Nucleus accumbens (tissue), 56 donors: Measurements from ENCODE around the gene SNRNP35.
A peak's percentile ranks its signal among the peaks of the same experiment; 100 is the strongest.
"Not testable (repeated sequence)": the region's sequence is repeated elsewhere in the genome, so short reads cannot be mapped to it uniquely, and the experiment has no call there.

Experiments
- DNase-seq, 56 donors: peaks; one replicate each; lab custom pipeline; 2025; lab: John Stamatoyannopoulos, UW

SNRNP35 gene

DNA sequence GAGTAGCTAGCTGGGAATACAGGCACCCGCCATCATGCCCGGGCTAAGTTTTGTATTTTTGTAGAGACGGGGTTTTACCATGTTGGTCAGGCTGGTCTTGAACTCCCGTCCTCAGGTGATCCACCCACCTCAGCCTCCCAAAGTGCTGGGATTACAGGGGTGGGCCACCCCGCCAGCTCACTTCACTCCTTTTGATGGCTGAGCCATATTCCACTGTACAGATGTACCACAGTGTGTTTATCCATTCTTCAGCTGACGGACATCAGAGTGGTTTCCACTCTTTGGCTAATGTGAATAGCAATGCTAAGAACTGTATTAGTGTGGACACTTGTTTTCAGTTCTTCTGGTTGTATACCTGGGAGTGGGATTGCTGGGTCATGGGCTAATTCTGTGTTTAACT, 29.5 kb downstream of the SNRNP35 start:
- no peak for DNase-seq

DNA sequence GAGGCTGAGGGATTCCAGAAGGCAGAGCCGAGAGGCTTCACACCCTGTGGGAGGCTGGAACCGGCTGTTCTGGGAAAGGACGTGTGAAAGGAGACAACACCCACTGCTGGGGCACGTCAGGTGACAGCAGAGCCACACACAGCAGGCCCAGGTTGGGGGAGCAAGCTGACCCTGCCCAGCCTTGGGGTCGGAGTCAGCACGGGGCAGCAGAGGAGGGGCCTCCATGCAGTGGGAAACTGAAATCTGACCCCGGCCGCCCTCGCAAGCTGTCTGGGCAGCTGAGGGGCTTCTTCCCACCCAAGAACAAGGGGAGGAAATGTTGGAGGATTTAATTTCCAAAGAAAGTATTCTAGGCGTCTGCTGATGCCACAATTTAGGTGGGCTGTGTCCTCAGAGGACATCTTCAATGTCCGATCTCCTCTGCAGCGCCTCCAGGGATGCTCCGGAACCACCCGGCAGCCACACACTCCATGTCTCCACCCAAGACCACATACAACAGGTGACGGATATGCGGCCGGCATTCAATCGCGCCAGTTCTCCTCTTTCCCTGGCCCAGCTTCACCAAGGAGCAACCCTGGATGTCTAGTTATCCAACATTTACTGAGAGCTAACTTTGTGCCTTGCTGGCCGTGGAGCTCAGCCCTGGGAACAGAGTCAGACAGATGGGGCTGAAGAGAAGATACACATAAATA, 30.7 kb downstream of the SNRNP35 start:
- DNase-seq = no peak

DNA sequence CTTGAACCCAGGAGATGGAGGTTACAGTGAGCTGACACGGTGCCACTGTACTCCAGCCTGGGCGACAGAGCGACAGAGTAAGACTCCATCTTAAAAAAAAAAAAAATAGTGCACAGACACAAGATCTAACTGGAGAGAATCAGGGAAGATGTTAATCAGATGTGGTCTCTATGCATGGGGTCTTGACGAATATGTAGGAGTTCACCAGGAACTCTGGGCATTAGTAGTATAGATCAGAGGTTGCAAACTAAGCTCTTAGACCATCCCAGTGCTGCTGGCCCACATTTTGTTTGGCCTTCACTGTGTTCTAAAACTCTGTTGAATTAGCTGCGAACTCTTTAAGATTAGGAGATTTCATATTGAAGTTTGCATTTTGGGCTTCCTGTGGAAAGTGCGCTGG, 31.6 kb downstream of the SNRNP35 start:
- no peak for DNase-seq

DNA sequence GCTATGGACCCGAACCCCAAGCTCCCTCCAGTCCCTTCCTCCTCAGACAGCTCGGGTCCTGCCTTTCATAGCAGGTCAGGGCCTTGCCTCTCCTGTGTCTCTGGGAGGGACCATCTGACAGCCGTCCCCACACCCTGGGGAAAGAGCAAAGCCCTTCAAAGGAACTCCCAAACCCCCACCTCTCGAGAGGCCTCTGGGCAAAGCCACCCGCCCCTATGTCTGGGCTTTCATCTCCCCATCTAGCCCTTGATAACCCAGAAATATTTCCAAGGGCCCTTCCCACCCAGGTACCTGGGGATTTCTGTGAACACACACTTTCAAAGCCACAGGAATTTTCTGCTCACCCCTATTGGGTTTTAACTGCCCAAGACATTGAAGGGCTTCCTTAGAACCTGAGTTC, 32.1 kb downstream of the SNRNP35 start:
- no peak for DNase-seq

DNA sequence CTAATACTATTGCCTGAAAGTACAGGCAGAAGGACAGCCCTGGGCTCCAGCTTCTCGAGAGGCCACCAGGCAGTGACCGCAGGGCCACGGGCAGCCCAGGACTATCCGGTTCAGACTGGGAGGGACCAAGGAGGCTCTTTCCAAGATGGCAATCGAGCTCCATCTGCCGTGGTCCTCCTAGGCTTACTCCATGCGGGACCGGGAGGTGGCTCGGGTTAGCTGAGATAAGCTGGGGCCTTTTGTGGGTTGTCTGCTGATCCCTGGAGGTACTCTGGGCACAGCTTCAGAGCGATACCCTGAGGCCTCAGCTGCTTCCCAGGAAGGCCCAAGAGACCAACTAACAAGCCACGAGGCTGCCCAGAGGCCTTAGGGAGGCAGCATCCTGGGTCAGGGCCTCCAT, 33.1 kb downstream of the SNRNP35 start:
- no peak for DNase-seq

DNA sequence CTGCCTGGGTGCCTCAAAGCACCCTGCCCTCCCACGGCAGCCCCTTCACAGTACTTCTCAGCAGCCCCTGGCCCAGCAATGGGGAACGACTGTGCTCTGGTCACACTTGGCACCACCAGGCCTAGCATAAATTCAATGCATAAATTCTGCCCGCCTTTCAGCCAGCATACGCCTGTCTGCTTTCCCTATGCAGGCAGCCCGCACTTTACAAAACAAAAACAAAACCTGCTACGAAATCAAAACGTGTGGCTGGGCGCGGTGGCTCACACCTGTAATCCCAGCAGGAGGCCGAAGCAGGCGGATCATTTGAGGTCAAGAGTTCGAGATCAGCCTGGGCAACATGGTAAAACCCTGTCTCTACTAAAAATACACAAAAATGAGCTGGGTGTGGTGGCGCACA, 33.5 kb downstream of the SNRNP35 start:
- DNase-seq = no peak

DNA sequence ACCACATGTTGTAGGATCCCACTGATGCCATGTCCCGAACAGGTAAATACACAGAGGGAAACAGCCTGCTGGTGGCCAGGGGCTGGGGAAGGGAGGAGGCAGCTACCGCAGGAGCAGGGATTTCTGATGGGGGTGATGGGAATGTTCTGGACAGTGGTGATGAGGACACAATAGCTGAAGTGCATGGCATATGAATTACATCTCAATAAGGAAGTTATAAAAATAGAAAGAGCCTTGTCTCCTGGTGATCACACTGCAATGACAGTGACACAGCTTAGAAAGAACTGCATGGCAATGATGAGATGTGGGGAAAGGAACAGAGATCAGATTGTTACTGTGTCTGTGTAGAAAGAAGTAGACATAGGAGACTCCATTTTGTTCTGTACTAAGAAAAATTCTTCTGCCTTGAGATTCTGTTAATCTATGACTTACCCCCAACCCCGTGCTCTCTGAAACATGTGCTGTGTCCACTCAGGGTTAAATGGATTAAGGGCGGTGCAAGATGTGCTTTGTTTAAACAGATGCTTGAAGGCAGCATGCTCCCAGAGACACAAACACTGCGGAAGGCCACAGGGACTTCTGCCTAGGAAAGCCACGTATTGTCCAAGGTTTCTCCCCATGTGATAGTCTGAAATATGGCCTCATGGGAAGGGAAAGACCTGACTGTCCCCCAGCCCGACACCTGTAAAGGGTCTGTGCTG, 34.5 kb downstream of the SNRNP35 start:
- peak in 3 of 56 donors; percentile 12 to 20 (median 14) for DNase-seq

DNA sequence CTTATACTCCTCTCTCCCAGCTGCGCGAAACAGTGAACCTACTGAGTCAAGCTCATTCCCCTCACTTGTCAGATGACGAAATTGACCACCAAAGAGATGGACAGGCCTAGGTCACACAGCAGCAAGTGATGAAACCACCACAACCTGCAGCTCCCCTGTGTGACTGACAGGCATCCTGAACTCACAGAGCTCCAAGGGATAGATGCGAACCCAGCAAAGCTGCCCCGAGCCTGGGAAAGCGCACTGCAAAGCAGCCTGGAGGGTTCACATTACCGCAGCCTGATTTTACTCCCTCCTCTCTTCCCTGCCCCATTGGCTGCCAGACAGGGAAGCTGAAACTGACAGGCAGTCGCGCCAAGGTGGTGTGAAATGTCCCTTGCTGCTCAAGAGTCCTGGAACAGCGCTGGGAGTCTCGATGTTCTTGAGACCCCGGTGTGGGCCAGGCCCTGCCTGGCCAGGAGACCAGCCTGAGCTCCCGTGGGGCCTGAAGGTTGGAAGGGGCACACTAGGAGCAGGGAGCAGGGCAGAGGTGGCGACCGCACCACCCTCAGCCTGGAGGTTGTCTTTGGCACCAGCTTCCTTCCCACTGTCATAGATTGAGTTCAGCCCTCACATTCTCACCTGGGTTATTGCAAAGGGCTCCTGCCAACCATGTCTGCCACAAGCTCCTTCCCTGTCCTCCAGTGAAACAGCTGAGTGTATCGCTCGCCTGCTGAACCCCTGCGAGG, 36.3 kb downstream of the SNRNP35 start:
- DNase-seq = no peak

DNA sequence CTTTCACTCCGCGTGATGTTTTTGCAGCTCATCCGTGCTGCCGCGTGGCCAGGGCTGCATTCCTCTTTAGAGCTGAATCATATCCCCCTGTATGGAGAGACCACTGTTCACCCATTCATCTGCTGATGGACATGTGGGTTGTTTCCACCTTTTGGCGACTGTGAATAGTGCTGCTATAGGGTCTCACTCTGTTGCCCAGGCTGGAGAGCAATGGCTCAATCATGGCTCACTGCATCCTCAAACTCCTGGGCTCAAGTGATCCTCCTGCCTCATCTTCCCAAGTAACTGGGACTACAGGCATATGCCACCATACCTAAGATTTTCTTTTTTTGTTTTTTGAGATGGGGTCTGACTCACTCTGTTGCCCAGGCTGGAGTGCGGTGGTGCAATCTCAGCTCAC, 39.1 kb downstream of the SNRNP35 start:
- no peak for DNase-seq

DNA sequence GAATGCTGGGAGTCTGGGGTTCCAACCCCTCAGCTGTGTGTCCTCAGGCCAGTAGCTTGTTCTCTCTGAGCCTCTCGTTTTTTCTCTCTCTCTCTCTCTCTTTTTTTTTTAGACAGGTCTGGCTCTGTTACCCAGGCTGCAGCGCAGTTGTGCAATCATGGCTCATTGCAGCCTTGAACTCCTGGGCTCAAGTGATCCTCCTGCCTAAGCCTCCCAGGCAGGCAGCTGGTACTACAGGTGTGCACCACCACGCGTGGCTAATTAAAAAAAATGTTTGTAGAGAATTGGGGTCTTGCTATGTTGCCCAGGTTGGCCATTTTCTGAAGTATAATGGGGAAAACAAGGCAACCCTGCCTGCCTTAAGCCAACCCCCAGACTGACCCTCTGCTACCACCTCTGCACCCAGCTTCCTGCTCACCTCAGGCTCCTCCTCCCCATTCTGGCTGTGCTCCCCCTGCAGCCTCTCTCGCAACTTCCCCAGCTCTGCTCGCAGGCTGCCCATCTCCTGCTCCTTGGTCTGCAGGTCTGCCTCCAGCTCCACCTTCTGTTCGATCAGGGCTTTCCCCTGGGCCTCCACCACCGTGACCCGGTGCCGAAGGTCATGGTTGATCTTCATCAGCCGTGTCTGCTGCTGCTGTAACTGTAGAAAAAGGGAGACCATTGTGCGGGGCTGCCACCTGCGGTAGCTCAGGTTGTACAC, 40.3 kb downstream of the SNRNP35 start:
- DNase-seq = no peak

DNA sequence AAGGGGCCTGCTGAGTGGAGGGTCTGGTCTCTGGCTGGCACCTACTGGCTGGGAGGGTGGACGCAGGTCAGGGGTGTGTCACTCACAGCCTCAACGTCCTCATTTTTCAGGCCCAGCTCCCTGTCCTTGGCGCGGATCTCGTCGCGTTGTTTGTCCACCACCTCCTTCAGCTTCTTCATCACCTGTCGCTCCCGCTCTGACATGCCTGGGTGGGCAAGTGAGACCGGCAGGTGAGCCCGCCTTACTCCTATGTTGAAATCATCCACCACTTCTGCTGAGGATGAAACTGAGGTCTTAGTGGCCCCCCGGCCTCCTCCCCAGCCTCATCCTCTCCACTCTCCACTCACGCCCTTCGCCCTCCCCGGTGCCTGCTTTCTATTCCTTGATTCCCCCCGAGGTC, 41.4 kb downstream of the SNRNP35 start:
- DNase-seq = no peak

DNA sequence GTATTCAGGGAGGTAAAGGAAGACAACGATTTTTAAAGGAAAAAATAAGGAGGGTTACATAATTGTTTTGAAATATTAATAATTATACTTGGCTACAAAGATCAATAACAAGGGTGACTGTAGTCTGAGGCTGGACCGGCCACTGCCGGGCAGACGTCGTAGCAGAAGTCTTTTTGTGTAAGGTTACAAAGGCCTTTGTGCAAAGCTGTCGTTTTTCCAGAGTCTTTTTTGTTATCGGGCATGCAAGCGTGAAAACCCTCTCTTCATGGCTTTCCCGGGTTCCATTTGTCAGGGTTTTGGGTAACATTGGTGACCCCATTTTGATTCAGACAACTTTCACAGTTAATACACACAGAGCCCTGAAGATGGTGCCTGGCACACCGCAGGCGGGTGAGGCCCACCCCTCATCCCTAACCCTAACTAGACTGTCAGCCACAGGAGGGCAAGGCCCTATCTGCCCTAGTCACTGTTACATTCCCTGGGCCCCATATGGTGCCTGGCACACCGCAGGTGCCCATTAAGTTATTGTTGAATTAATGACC, 44.3 kb downstream of the SNRNP35 start:
- peak in 34 of 56 donors; percentile 2 to 66 (median 24) for DNase-seq

DNA sequence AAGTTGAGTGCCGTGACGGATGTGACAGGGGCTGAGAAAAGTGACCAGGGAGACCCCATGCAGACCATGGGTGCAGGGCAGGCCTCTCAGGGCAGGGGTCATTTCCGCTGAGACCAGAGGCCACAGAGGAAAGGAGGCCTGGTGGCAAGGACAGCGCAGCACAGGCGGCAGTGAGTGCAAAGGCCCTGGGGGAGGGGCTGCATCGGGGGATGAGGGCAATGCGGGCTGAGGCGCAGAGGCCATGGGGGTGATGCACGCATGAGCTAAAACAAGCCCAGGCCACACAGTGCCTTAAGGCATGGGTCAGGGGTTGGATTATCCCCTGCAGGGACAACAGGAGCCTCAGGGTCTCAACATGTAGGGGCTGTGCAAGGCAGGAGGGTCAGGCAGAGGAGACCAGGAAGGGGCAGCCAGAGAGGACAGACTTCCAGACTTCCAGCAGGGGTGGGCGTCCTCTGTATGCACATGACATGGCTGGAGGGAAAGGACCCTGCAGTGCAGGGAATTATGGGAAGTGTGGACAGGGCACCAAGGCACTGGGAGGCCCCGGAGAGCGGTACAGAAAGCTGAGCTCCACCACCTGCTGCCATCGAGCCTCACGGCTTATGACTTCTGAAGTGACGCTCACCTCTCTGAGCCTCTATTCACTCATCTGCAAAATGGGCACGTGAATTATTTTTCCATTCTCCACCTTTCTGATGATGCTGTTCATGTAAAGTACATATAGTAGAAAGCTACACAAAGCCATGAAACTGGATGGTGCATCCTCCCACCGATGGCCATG, 48.3 kb downstream of the SNRNP35 start:
- no peak for DNase-seq

DNA sequence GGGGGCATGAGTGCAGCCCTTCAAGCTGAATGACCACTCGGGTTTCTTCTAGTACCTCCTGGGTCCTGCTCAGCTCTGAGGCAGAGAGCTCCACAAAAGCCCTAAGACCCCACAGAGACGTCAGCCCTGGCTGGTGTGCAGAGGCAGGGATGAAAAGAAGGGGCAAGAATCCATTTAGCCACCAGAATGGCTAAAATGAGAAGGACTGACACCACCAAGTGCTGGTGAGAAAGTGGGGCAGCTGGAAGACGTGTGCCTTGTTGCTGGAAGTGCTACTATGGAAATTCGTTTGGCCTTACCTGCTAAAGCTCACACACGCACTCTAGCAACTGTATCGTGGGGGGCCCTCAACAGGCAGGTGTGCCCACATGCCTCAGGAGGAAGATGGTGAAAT, 48.9 kb downstream of the SNRNP35 start:
- DNase-seq = no peak

DNA sequence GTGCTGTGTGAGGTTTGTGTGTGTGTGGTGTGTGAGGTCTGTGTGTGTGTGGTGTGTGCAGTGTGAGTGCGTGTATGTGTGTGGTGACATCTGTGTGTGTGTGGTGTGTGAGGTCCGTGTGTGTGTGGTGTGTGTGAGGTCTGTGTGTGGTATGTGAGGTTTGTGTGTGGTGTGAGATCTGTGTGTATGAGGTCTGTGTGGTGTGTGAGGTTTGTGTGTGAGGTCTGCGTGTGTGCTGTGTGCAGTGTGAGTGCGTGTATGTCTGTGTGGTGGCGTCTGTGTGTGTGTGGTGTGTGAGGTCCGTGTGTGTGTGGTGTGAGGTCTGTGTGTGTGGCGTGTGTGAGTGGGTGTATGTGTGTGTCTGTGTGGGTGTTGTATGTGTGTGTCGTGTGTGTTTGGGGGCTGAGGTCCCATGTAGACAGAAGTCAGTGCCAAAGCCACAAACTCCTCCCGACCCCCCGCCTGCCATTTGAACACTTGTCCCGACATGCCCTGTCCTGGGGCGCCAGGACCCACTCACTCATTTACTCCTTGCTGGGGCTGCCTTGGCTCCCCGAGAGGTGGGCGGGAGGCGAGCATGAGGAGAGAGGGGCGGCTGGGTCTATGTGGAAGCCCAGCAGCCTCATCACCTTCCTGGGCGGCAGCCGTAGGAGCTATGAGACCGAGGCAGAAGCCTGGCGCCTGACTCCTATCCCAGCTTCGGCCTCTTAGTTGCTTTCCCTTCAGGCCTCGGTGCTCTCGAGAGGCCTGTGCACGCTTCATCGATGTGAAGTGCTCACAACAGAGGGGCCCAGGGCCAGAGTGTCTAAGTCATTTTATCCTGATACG, 55.1 kb downstream of the SNRNP35 start:
- no peak for DNase-seq

DNA sequence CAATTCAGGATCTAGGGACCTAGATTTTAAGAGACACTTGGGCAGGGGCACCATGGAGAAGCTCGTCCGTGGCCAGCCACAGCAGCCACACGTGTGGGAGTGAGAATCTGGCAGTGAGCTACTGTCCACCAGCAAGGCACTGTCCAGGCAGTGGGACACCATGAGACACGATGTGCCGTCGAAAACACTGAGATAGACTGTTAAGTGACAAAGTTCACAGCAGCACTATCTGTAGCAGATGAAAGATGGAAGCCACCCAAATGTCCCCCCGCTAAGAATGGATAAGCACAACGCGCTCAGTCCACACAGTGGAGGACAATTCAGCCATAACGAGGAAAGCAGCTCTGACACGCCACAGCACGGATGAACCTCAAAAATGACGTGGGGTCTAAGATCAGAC, 55.9 kb downstream of the SNRNP35 start:
- no peak for DNase-seq

DNA sequence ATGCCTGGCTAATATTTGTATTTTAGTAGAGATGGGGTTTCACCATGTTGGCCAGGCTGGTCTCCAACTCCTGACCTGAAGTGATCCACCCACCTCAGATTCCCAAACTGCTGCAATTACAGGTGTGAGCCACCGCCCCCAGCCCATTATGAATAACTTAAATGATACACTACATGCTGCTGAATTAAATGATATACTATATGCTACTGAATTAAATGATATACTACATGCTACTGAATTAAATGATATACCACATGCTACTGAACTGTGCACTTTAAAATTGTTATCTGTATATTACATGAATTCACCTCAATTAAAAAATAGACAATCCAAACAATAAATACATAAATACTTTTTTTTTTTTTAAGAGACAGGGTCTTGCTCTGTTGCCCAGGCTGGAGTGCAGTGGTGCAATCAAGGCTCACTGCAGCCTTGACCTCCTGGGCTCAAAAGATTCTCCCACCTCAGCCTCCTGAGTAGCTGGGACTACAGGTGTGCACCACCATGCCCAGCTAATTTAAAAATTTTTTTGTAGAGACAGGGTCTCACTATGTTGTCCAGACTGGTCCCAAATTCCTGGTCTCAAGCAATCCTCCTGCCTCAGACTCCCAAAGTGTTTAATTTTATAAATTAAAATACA, 56.8 kb downstream of the SNRNP35 start:
- DNase-seq = not testable (repeated sequence)

DNA sequence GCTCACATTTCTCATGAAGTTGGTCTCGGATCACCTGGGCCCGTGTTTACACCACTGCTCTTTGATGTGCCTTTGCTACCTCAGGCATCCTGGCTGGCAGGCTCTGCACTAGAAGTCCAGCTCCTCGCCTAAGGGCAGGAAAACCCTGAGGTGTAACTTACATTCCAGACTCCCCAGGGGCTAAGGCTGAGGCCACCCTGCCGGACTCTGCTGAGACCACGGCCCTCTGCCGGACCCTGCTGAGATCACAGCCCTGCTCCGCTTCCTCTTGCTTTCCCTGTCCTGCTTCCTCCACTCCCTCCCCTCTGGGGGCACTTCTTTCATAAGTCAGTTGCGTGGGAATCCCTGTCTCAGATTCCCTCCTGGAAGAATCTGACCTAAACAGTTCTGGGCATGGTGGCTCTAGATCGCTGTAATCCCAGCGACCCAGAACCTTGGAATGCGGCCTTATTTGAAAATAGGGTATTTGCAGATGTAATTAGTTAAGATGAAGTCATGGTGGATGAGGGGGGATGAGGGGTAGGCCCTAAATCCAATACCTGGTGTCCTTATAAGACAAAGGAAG, 58.4 kb downstream of the SNRNP35 start:
- no peak for DNase-seq
